ENCODE data around the gene STARD8.

DNA sequence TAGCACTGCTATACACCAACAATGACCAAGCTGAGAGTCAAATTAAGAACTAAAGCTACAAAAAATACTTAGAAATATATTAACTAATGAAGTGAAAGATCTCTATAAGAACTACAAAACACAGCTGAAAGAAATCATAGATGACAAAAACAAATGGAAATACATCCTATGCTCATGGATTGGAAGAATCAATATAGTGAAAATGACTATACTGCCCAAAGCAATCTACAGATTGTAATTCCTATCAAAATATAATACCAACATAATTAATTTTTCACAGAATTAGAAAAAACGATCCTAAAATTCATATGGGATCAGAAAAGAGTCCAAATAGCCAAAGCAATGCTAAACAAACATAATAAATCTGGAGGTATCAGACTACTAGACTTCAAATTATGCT, 87.8 kb downstream of the STARD8 start:
- TF ChIP-seq, protein P1, sequence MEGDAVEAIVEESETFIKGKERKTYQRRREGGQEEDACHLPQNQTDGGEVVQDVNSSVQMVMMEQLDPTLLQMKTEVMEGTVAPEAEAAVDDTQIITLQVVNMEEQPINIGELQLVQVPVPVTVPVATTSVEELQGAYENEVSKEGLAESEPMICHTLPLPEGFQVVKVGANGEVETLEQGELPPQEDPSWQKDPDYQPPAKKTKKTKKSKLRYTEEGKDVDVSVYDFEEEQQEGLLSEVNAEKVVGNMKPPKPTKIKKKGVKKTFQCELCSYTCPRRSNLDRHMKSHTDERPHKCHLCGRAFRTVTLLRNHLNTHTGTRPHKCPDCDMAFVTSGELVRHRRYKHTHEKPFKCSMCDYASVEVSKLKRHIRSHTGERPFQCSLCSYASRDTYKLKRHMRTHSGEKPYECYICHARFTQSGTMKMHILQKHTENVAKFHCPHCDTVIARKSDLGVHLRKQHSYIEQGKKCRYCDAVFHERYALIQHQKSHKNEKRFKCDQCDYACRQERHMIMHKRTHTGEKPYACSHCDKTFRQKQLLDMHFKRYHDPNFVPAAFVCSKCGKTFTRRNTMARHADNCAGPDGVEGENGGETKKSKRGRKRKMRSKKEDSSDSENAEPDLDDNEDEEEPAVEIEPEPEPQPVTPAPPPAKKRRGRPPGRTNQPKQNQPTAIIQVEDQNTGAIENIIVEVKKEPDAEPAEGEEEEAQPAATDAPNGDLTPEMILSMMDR (IDR thresholded peaks at IDR 0.05; ENCODE audit: poor library complexity, severe bottlenecking), result no peak
- TF ChIP-seq TAF1 (IDR thresholded peaks at IDR 0.05; ENCODE audit: low read depth) (no peak), POLR2AphosphoS5 (IDR thresholded peaks at IDR 0.05) (no peak), RAD21 (conservative IDR thresholded peaks at IDR 0.05) (no peak), EZH2 (IDR thresholded peaks at IDR 0.05; ENCODE audit: borderline replicate concordance, insufficient read depth, low read length, poor library complexity, severe bottlenecking) (no peak), EP300 (conservative IDR thresholded peaks at IDR 0.05; ENCODE audit: poor library complexity, severe bottlenecking) (no peak), MXI1 (conservative IDR thresholded peaks at IDR 0.05; ENCODE audit: poor library complexity, severe bottlenecking) (no peak), SMC3 (conservative IDR thresholded peaks at IDR 0.05; ENCODE audit: poor library complexity) (no peak)
- TF ChIP-seq, protein P2, sequence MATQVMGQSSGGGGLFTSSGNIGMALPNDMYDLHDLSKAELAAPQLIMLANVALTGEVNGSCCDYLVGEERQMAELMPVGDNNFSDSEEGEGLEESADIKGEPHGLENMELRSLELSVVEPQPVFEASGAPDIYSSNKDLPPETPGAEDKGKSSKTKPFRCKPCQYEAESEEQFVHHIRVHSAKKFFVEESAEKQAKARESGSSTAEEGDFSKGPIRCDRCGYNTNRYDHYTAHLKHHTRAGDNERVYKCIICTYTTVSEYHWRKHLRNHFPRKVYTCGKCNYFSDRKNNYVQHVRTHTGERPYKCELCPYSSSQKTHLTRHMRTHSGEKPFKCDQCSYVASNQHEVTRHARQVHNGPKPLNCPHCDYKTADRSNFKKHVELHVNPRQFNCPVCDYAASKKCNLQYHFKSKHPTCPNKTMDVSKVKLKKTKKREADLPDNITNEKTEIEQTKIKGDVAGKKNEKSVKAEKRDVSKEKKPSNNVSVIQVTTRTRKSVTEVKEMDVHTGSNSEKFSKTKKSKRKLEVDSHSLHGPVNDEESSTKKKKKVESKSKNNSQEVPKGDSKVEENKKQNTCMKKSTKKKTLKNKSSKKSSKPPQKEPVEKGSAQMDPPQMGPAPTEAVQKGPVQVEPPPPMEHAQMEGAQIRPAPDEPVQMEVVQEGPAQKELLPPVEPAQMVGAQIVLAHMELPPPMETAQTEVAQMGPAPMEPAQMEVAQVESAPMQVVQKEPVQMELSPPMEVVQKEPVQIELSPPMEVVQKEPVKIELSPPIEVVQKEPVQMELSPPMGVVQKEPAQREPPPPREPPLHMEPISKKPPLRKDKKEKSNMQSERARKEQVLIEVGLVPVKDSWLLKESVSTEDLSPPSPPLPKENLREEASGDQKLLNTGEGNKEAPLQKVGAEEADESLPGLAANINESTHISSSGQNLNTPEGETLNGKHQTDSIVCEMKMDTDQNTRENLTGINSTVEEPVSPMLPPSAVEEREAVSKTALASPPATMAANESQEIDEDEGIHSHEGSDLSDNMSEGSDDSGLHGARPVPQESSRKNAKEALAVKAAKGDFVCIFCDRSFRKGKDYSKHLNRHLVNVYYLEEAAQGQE (IDR thresholded peaks at IDR 0.05; ENCODE audit: borderline replicate concordance), result no peak
